IPS-11a (cell line): Measurements from ENCODE around the gene ITIH5.
A peak's percentile ranks its signal among the peaks of the same experiment; 100 is the strongest.
"Not testable (repeated sequence)": the region's sequence is repeated elsewhere in the genome, so short reads cannot be mapped to it uniquely, and the experiment has no call there.

Source experiments
- H3K4me3 ChIP-seq: one replicate; pipeline ENCODE4 v1.5.1; 2013; ENCODE audit warnings: low read depth, low read length, control low read depth

The ITIH5 gene

GRCh38 chr10:7689591-7689990 lies 22.8 kb upstream of the ITIH5 start:
- H3K4me3 ChIP-seq, result no peak overlapping the region

- H3K4me3 ChIP-seq, result no peak overlapping the region
Observed at GRCh38 chr10:7687228-7687907, 20.6 kb upstream of the ITIH5 start.

- H3K4me3 ChIP-seq, result no peak overlapping the region
Observed at GRCh38 chr10:7686351-7687171, 19.8 kb upstream of the ITIH5 start.

GRCh38 chr10:7680078-7680477 lies 13.3 kb upstream of the ITIH5 start:
- H3K4me3 ChIP-seq, result not testable (repeated sequence)

- H3K4me3 ChIP-seq, result no peak overlapping the region
Observed at GRCh38 chr10:7679256-7679655, 12.5 kb upstream of the ITIH5 start.

GRCh38 chr10:7672341-7673134 lies 5.8 kb upstream of the ITIH5 start:
- no peak overlapping the region for H3K4me3 ChIP-seq

GRCh38 chr10:7670157-7670556 lies 3.4 kb upstream of the ITIH5 start:
- no peak overlapping the region for H3K4me3 ChIP-seq

GRCh38 chr10:7667262-7668141 lies 736 bp upstream of the ITIH5 start:
- peak overlapping the region; percentile 43 for H3K4me3 ChIP-seq

- H3K4me3 ChIP-seq, result no peak overlapping the region
Observed at GRCh38 chr10:7665767-7666166, 999 bp downstream of the ITIH5 start.

- H3K4me3 ChIP-seq, result no peak overlapping the region
Observed at GRCh38 chr10:7664707-7665106, 2.1 kb downstream of the ITIH5 start.

GRCh38 chr10:7662522-7662921 lies 4.2 kb downstream of the ITIH5 start:
- no peak overlapping the region for H3K4me3 ChIP-seq

- H3K4me3 ChIP-seq, result no peak overlapping the region
Observed at GRCh38 chr10:7659560-7659959, 7.2 kb downstream of the ITIH5 start.

- H3K4me3 ChIP-seq, result no peak overlapping the region
Observed at GRCh38 chr10:7657552-7657951, 9.2 kb downstream of the ITIH5 start.

- not testable (repeated sequence) for H3K4me3 ChIP-seq
Observed at GRCh38 chr10:7657079-7657478, 9.7 kb downstream of the ITIH5 start.

GRCh38 chr10:7651853-7652470 lies 14.8 kb downstream of the ITIH5 start:
- no peak overlapping the region for H3K4me3 ChIP-seq

GRCh38 chr10:7649673-7650300 lies 17.0 kb downstream of the ITIH5 start:
- H3K4me3 ChIP-seq, result no peak overlapping the region

- no peak overlapping the region for H3K4me3 ChIP-seq
Observed at GRCh38 chr10:7647062-7647664, 19.6 kb downstream of the ITIH5 start.

GRCh38 chr10:7642491-7643011 lies 24.2 kb downstream of the ITIH5 start:
- no peak overlapping the region for H3K4me3 ChIP-seq
